Neural crest cell (in vitro differentiated cells): ENCODE results near the gene DKK3. TPM values are rescaled to one million over a fixed set of nuclear protein-coding genes. Genes with fewer than 3 reads are reported as not detected.
A peak's percentile ranks its signal among the peaks of the same experiment; 100 is the strongest.

ENCODE experiments used
- DNase-seq: peaks from one replicate; pipeline ENCODE4 v3.0.0; 2021; ENCODE audit warnings: low read depth, mixed read lengths, low spot score
- H3K27ac Mint-ChIP-seq: one replicate; pipeline ENCODE4 v1.8.0; 2021; ENCODE audit warnings: mild to moderate bottlenecking, mixed read lengths; ENCODE audit not compliant: unreplicated experiment
- H3K27me3 Mint-ChIP-seq: 2 replicates; pipeline ENCODE4 v1.8.0; 2021; ENCODE audit warnings: low read depth, mild to moderate bottlenecking, mixed read lengths
- H3K36me3 Mint-ChIP-seq: 2 replicates; pipeline ENCODE4 v1.8.0; 2021; ENCODE audit warnings: low read depth, mild to moderate bottlenecking, mixed read lengths
- H3K4me1 Mint-ChIP-seq: 2 replicates; pipeline ENCODE4 v1.8.0; 2021; ENCODE audit warnings: mixed read lengths
- H3K4me3 Mint-ChIP-seq: one replicate; pipeline ENCODE4 v1.8.0; 2021; ENCODE audit warnings: mild to moderate bottlenecking, mixed read lengths
- H3K9me3 Mint-ChIP-seq: 2 replicates; pipeline ENCODE4 v1.8.0; 2021; ENCODE audit warnings: mixed read lengths
- total RNA-seq: library from RNA; stranded (reverse); gene quantifications from 2 replicates; pipeline ENCODE4 v1.2.1, GENCODE V29; 2021
- TF ChIP-seq, protein P1 (sequence below): fragments of 200-600 bp; sonication (generic); conservative IDR thresholded peaks from 2 replicates; pipeline ENCODE4 v1.5.0; 2021; ENCODE audit warnings: antibody characterized with exemption, mild to moderate bottlenecking

DKK3 gene
- total RNA-seq, 1 donor from 2014 or later = 21.0 TPM

DNA sequence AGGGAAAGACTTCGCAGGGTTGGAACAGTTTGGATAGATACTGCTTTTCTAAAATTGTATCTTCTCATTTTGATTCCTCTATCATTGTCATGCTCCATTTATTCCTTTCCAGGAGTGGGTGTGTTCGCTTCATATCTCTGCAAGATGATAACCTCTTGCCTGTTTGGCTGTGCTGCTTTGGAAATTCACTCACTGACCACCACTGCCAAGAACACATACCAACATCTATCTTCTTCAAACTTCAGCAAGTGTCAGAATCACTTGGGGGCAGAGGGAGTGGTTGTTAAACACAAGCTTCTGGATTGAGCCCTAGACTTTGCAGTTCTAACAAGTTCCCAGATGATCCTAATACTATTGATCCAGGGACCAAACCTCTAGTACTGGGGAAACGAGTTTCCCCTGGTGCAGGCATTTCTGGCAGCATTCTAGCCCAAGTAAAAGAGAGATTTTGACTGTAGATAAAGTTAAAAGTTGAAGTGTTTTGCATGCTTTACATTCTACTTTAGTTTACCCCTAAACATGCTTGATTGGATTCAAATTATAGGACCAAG is 11.5 kb upstream of the DKK3 start:
- peaks cover 24% of the 10 kb centered on the region for H3K4me1 Mint-ChIP-seq
- no peak for DNase-seq
- peak overlapping the region; percentile 72 for H3K27ac Mint-ChIP-seq
- peak overlapping the region; percentile 44 for H3K4me3 Mint-ChIP-seq
- TF ChIP-seq, protein P1, sequence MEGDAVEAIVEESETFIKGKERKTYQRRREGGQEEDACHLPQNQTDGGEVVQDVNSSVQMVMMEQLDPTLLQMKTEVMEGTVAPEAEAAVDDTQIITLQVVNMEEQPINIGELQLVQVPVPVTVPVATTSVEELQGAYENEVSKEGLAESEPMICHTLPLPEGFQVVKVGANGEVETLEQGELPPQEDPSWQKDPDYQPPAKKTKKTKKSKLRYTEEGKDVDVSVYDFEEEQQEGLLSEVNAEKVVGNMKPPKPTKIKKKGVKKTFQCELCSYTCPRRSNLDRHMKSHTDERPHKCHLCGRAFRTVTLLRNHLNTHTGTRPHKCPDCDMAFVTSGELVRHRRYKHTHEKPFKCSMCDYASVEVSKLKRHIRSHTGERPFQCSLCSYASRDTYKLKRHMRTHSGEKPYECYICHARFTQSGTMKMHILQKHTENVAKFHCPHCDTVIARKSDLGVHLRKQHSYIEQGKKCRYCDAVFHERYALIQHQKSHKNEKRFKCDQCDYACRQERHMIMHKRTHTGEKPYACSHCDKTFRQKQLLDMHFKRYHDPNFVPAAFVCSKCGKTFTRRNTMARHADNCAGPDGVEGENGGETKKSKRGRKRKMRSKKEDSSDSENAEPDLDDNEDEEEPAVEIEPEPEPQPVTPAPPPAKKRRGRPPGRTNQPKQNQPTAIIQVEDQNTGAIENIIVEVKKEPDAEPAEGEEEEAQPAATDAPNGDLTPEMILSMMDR = no peak
- H3K9me3 Mint-ChIP-seq = peaks cover 12% of the 10 kb centered on the region
- H3K36me3 Mint-ChIP-seq = peaks cover 16% of the 10 kb centered on the region
- H3K27me3 Mint-ChIP-seq = no peaks in the 10 kb centered on the region

DNA sequence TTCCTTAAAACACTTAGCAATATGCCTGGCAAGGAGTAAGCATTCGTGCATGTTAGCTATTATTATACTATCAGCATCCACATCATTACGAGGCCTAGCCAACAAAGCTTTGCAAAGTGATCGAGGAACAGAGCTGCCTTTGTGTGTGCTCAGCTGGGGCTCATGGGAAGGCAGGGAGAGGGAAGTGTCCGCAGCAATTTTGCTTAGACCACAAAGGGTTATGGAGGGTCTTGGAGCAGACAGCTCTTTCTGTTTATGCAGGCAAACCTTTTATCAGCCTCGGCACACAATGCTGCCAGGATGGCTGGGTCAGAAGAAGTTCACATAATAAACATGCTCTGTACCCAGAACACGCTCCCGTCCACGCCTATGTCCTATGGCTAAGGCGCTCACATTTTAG is 10.9 kb upstream of the DKK3 start:
- H3K9me3 Mint-ChIP-seq = peaks cover 8% of the 10 kb centered on the region
- DNase-seq = peak; percentile 35
- TF ChIP-seq, protein P1 = no peak
- H3K36me3 Mint-ChIP-seq = peaks cover 14% of the 10 kb centered on the region
- peaks cover 24% of the 10 kb centered on the region for H3K4me1 Mint-ChIP-seq
- no peaks in the 10 kb centered on the region for H3K27me3 Mint-ChIP-seq
- peak overlapping the region; percentile 44 for H3K4me3 Mint-ChIP-seq
- H3K27ac Mint-ChIP-seq = peak overlapping the region; percentile 72

DNA sequence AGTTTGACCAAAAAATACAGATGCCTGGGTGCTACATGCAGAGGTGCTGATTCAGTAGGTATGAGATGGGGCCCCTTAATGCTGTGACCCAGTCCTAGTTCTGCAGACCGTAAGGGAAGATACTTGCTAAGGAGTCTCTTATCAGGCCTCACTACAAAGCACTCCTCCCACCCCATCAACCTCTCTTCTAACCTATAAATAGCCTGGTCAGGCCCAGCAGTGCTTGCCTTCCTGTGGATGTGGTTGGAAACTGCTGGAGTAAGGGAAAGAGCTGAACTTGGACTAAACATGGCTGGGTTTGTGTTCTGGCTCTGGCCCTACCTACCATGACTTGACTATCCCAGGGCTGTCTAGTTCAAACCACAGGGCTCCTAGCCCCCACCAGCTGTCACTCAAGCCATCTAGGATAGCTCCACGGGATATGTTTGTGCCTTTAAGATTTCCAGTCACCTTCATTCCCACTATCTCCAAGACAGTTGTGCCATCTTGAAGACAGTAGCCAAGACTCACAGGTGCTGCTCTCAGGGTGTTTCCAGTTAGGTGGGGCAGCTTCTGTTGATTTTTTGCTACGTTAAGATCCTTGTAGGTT is 9.5 kb upstream of the DKK3 start:
- TF ChIP-seq, protein P1 = no peak
- H3K36me3 Mint-ChIP-seq = peaks cover 5% of the 10 kb centered on the region

DNA sequence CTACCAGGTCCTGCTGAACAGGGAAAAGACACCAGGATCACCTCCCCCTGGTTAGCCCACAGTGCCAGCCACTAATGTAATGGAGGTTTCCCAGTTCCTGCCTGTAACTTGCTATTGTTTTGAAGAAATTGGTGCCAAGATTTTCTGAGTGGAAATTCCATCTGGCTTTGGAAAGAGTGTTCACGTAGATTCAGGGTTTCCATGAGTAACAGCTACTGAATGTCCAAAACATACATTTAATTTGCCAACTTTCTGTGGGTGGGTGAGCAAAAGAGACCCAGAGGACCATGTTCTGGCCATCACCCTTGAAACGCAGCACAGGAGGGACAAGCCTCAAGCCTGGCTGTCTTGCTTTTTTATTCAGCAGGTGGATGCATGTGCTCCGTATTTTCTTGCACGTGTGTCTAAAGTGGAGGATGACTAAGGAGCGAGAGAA is 8.8 kb upstream of the DKK3 start:
- TF ChIP-seq, protein P1 = no peak
- H3K27me3 Mint-ChIP-seq = peaks cover 3% of the 10 kb centered on the region
- no peaks in the 10 kb centered on the region for H3K36me3 Mint-ChIP-seq
- peaks cover 24% of the 10 kb centered on the region for H3K4me1 Mint-ChIP-seq
- H3K4me3 Mint-ChIP-seq = no peak overlapping the region
- H3K27ac Mint-ChIP-seq = no peak overlapping the region
- H3K9me3 Mint-ChIP-seq = no peaks in the 10 kb centered on the region
- no peak for DNase-seq

More for the DNA sequence above, 9.5 kb upstream of the DKK3 start:
- Mint-ChIP-seq H3K4me1 (peaks cover 24% of the 10 kb centered on the region), H3K9me3 (no peaks in the 10 kb centered on the region), H3K27me3 (no peaks in the 10 kb centered on the region), H3K4me3 (no peak overlapping the region), H3K27ac (no peak overlapping the region)
- DNase-seq = no peak

DNA sequence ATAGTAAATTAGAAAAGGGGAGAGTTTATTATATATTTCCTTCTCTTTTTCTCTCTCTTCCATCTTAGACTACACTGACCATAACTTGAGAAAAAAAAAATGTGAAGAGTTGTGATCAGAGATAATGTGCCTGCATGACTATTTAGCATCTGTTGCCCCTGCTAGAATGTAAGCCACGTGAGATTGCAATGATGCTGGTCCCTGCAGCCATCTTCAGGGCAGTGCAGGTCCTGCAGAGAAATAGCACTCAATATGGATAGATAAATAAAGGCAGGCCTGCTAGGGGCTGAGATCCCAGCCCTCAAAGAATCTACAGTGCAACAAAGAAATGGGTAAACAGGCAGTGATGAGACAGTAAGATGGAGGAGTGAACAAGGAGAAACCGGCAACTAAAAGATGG is 7.8 kb upstream of the DKK3 start:
- TF ChIP-seq, protein P1 = no peak
- no peak overlapping the region for H3K27ac Mint-ChIP-seq
- H3K9me3 Mint-ChIP-seq = no peaks in the 10 kb centered on the region
- H3K36me3 Mint-ChIP-seq = no peaks in the 10 kb centered on the region
- no peak overlapping the region for H3K4me3 Mint-ChIP-seq
- no peak for DNase-seq
- H3K4me1 Mint-ChIP-seq = peaks cover 24% of the 10 kb centered on the region
- peaks cover 5% of the 10 kb centered on the region for H3K27me3 Mint-ChIP-seq
